ENCODE results near the gene DDX17.
A peak's percentile ranks its signal among the peaks of the same experiment; 100 is the strongest.

DDX17 gene

DNA sequence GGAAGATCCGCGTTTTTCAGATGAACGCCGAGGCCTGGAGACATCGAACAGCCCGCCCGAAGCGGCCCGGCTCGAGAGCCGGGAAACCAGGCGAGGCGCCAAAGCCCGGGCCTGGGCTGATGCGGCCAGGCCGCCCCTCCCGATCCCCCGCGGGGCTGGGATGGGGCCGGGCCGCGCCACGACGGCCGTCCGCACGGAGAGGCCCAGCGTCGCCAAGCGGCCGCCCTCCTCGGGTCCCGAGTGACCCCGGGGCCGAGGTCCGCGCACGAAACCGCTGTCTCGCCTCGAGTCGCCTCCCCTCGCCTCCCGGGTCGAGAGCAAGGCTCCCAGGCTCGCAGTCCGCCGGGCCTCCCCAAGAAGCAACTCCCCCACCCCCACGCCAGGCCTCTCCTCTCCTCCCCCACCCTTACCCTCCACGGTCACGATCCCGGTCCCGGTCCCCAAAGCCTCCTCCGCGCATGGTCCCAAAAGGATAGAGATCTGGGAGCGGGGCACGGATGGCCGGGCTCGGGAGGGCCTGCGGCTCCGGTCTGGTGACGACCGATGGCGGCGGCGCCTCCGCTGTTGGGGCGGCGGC is 482 bp downstream of the DDX17 start:
- TF ChIP-seq, protein P1, sequence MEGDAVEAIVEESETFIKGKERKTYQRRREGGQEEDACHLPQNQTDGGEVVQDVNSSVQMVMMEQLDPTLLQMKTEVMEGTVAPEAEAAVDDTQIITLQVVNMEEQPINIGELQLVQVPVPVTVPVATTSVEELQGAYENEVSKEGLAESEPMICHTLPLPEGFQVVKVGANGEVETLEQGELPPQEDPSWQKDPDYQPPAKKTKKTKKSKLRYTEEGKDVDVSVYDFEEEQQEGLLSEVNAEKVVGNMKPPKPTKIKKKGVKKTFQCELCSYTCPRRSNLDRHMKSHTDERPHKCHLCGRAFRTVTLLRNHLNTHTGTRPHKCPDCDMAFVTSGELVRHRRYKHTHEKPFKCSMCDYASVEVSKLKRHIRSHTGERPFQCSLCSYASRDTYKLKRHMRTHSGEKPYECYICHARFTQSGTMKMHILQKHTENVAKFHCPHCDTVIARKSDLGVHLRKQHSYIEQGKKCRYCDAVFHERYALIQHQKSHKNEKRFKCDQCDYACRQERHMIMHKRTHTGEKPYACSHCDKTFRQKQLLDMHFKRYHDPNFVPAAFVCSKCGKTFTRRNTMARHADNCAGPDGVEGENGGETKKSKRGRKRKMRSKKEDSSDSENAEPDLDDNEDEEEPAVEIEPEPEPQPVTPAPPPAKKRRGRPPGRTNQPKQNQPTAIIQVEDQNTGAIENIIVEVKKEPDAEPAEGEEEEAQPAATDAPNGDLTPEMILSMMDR (conservative IDR thresholded peaks at IDR 0.05; ENCODE audit: low read depth, low read length) = no peak
- peak; percentile 70 for DNase-seq (ENCODE audit: low read depth)

GRCh38 chr22:38504731-38505540 is 1.2 kb downstream of the DDX17 start:
- DNase-seq (ENCODE audit: low read depth) = peak; percentile 61
- TF ChIP-seq, protein P1 (conservative IDR thresholded peaks at IDR 0.05; ENCODE audit: low read depth, low read length) = no peak
- H3K4me3 ChIP-seq (ENCODE audit: low read depth, low read length) = peak overlapping the region; percentile 96

More for the DNA sequence above, 482 bp downstream of the DDX17 start:
- peak overlapping the region; percentile 96 for H3K4me3 ChIP-seq (ENCODE audit: low read depth, low read length)

DNA sequence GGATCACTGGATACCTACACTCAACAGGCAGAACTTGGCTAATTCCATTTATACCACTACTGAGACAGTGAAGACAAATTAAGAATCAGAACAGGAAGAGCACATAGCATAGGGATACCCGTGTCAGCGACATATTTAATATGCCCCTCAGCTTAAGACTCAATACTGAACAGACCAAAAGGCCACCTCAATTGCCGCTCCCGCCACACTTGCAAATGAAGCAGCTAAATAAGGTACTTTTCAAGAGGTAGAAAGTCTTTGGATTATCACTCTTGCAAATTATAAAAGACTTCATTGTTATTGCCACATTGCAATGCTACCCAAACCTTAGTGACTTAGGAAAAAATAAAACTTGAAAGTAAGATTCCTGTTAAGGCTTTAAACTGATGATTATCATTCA is 3.1 kb downstream of the DDX17 start:
- no peak for DNase-seq (ENCODE audit: low read depth)
- TF ChIP-seq, protein P1 (conservative IDR thresholded peaks at IDR 0.05; ENCODE audit: low read depth, low read length) = no peak
- H3K4me3 ChIP-seq (ENCODE audit: low read depth, low read length) = peak overlapping the region; percentile 96

- H3K4me3 ChIP-seq (ENCODE audit: low read depth, low read length) = peak overlapping the region; percentile 96
- TF ChIP-seq, protein P1 (conservative IDR thresholded peaks at IDR 0.05; ENCODE audit: low read depth, low read length) = no peak
- no peak for DNase-seq (ENCODE audit: low read depth)
These were observed 4.1 kb downstream of the DDX17 start for GRCh38 chr22:38501797-38502672.

DNA sequence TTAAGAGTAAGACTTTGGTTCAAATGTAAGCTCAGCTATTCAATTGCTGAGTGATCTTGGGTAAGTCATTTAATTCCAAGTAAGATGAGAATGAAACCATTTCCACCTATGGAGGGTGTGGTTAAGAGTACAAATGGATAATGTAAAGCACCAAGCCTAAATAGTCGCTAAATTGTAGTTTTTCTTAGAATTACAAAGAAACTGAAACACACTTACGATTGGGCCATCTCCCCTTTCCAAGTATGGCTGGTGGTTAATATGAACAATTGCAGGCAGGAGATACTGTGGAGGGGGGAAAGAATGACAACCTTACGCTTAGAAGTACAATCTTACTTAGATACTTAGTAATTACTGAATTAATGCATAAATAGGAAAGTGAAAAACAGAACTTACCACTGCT is 8.2 kb downstream of the DDX17 start:
- TF ChIP-seq, protein P1 (conservative IDR thresholded peaks at IDR 0.05; ENCODE audit: low read depth, low read length) = no peak
- H3K4me3 ChIP-seq (ENCODE audit: low read depth, low read length) = no peak overlapping the region
- DNase-seq (ENCODE audit: low read depth) = no peak

- TF ChIP-seq, protein P1 (conservative IDR thresholded peaks at IDR 0.05; ENCODE audit: low read depth, low read length) = peak; percentile 19
- DNase-seq (ENCODE audit: low read depth) = no peak
- H3K4me3 ChIP-seq (ENCODE audit: low read depth, low read length) = no peak overlapping the region
These were observed 11.2 kb downstream of the DDX17 start for GRCh38 chr22:38494939-38495338.
